GM18517 (cell line): ENCODE measurements around the gene AOPEP.
"Not testable (repeated sequence)": the region's sequence is repeated elsewhere in the genome, so short reads cannot be mapped to it uniquely, and the experiment has no call there.

Experiments used
- ATAC-seq: cut with Tn5 transposase; IDR thresholded peaks from one replicate; pipeline ENCODE4 v1.9.1; 2021; ENCODE audit warnings: mild to moderate bottlenecking, moderate library complexity; ENCODE audit not compliant: unreplicated experiment

Gene AOPEP

DNA sequence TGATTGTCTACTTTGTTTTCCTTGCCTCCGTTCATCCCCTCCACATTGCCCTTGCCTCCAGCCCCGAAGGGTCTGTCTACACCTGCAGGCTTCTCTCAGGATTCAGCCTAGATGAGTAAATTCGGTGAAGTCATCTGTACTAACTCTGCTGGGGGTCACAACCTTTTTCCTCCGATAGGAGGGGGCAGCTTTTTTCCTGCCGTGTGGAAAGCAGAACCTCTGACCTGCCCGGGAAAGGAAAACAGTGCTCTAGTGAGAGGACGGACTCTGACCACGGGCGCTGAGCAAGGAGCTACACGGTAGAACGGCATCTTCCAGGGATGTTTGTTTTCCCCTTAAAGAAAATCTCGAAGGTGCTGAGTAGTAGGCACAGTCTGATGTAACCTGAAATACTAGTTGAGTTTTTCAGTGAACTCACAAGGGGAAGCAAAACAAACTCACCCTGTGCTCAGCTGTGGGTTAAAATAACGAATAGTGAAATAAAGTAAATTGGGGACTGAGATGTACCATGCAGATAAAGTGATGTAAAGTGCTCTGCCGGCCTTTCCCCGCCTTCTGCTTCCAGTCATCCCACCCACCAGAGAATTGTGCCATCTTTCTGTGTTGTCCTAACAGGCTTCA lies 281.8 kb downstream of the AOPEP start:
- no peak for ATAC-seq

DNA sequence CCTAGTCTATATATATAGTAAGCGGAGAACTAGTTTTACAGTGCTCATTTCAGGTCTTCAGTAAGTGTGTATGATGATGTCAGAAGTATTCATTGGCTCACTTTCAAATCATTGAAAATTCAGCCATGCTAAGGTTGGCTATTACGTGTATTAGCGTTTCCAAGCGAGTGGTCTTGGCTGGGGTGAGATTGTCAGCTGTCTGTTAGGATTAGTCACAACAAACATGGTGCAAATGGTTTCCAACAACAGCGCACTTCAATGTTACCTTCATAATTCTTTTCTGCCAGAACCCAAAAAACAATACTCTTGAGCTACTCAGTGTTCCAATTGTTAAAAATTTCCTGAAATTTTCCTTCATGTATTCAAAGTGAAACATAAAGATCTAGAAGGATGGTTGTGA lies 283.0 kb downstream of the AOPEP start:
- no peak for ATAC-seq

DNA sequence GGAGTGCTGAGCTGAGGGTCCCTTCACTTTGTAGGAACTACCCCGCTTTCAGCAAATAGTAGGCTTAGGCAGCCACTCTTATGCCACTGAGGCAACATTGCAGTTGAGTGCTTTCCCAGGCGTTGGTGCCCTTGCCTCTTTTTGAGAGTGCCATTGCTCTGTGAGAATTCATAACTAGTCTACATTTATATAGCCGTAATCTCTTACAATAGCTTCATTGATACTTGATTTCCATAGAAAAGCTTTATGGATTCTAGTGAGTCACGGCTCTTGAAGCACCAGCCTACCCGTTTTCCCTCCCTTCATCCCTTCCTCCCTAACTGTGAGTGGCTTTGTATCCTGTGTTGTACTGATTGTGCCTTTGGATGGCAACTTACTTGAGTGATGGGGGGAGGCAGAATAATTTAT lies 283.9 kb downstream of the AOPEP start:
- ATAC-seq: no peak

DNA sequence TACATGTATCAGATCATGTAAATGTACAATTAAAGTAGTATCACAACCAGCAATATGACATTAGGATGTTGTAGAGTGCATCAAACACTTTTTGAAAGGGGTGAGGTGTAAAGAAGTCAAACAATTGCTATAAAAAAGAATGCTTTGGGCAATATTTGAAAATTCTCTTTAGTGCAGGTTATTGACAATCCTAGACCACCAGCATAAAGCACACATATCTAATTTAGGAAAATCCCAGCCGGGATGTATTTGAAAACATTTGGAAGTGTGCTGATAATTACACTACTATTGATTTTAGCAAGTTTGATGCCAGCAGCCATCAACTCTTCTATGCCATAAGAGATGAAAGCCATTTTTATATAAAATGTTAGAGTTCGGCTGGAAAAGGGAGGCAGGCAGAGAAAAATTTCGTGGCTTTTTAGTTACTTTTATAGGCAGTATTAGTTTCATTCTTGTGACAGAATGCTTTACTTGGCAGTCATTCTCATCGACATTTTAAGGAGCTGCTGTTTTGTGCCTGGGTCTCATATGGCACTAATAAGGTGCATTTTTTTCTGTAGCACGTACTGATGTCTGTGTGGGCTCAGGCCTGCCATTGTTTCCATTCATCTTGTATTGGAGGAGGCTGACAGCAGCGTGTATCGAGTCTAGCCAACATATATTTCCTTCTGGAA lies 285.7 kb downstream of the AOPEP start:
- no peak for ATAC-seq

GRCh38 chr9:95012902-95013301 lies 286.4 kb downstream of the AOPEP start:
- no peak for ATAC-seq

GRCh38 chr9:95014917-95015316 lies 288.4 kb downstream of the AOPEP start:
- ATAC-seq: no peak

GRCh38 chr9:95015569-95015968 lies 289.1 kb downstream of the AOPEP start:
- no peak for ATAC-seq

DNA sequence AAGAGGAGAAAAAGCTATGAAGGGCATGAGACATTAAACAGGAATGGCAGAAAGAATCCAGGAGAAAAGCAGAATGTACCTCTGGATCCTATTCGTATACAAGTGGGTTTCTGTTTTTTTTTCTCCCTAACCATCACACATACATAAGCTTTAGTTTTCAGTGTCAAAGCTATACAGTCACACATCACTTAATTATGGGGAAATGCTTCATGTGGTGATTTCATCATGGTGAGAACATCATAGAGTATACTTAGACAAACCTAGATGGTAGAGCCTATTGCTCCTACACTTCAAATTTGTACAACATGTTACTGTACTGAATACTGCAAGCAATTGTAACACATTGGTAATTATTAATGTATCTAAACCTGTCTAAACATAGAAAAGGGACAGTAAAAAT lies 290.6 kb downstream of the AOPEP start:
- ATAC-seq: no peak

DNA sequence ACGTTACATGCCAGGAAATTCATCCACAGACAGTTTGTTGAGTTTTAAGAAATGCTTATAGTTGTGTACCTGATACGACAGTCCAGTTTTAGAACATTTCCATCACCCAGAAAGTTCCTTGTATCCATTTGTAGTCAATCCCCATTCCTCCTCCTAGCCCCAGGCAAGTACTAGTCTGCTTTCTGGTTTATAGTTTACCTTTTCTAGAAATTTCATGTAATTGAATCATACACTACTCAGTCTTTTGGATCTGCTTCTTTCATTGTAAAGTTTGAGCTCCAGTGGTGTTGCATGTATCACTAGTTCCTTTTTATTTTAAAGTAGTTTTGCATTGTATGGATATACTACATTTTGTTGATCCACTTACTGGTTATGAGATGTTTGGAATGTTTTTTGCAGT lies 291.2 kb downstream of the AOPEP start:
- ATAC-seq: no peak

GRCh38 chr9:95018099-95018936 lies 291.8 kb downstream of the AOPEP start:
- no peak for ATAC-seq

DNA sequence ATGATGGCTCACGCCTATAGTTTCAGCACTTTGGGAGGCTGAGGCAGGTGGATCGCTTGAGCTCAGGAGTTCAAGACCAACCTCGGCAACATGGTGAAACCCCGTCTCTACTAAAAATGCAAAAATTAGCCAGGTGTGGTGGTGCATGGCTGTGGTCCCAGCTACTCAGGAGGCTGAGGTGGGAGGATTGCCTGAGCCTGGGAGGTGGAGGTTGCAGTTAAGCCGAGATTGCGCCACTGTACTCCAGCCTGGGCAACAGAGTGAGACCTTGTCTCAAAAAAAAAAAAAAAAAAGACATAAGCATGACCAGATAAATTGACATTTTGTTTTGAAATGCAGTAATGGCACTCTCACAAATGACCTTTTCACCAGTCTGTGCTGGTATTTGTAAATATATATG lies 294.1 kb downstream of the AOPEP start:
- ATAC-seq: not testable (repeated sequence)

- ATAC-seq: no peak
Observed at GRCh38 chr9:95021166-95021886, 294.8 kb downstream of the AOPEP start.

DNA sequence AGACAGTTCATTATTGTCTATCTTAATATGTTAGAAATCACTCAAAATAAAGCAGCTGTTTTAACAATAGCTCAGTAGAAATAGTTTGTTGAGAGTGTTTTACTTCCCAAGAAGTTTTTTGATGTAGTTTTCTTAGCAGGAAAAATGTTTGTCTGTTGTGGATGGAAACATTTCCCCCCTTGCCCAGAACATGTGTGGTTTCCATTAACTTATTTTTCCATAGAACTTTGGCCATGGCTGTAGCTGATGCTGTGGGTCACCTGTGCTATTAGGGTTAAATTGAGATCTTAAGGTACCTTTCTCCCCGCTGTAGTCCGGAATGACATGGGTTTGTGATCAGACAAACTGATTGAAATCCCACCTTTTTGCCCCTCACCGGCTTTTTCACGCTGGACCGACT lies 296.2 kb downstream of the AOPEP start:
- no peak for ATAC-seq

- no peak for ATAC-seq
Observed at GRCh38 chr9:95023217-95024003, 296.9 kb downstream of the AOPEP start.

DNA sequence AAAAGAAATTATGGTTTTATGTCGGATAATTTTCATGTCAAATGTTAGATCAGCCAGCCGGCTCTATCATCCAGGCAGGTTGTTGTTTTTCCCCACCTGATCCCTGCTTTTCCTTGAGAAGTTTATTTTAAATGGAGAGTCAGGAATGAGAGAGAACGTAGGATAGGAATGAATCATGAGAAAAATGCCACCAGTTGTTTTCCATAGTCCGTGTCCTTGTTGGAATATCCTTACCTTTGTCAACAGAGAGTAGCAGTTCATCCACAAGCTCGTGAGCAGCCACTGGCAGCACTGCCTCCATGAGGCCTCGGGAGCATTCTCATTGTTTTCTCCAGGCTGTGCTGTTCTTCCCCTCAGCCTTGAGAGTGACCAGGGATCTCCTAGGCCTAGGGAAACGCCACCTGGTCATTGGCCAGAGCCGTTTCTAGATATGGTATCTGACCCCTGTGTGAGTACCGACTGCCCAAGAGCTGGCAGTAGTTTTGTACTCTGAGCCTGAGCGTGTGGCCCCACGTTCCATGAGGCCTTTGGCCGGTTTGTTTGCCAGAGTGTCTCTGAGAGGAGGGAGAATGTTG lies 297.7 kb downstream of the AOPEP start:
- no peak for ATAC-seq

GRCh38 chr9:95025213-95026147 lies 299.0 kb downstream of the AOPEP start:
- ATAC-seq: no peak

DNA sequence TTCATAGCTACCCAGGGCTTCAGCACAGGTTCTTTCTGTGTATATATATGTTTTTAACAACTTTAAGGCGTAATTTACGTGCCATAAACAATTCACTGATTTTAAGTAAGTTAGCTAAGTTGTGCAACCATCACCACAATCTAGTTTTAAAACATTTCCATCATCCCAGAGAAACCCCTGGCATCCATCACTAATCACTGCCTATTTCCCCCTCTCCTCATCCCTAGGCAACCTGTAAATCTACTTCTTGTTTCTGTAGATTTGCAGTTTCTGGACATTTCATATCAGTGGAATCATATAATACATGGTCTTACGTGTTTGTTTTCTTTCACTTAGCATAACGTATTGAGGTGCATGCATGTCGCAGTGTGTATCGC lies 299.6 kb downstream of the AOPEP start:
- no peak for ATAC-seq

DNA sequence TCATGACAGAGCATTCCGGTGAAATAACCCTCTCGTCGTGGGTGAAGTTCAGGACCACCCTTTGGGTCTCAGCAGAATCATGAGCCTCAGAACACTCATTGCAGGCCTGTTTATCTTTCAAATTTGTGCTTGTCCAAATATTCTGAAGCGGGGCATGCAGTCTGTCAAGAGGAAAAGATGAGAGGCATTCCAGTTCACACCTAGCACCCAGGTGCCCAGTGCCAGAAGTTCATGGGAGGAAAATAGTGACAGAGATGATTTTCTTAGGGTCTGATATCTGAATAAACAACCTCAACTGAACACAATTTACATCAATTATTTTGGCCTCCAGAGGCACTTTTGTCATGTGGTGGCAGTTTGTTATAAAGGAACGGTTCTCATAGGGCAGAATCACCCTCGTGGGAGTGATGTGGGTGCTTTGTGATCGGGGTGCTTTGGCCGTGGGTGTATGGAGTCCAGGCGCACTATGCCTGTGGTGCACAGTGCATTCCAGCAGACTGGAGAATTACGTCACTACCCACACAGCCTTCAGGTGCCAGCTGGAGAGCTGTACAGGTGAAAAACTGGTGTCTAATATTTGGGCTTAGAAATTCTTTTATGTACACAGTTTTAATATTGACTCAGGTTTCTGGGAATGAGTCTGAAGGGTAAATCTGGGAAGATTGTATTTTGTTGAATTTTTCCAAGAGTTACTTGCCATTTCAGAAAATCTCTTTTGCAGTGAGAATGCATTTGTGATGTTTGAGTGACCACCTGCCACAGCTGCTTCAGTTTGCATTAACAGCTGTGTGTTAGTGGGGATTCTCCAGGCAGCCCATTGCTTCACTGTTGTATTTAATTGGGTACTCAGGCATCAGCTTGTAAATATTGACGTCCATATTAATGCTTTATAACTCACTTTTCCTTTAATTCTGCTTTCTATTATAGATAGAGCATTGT lies 301.7 kb downstream of the AOPEP start:
- no peak for ATAC-seq
